ENCODE data around the gene FHAD1. TPM values are rescaled to one million over a fixed set of nuclear protein-coding genes. Genes with fewer than 3 reads are reported as not detected.

Gene FHAD1
- total RNA-seq, 1 experiment from 2014 or later: 1.9 TPM

GRCh38 chr1:15425958-15426357 lies 178.9 kb downstream of the FHAD1 start:
- no peak overlapping the region for H2BK15ac ChIP-seq (ENCODE audit: low read depth, low read length)
- H4K91ac ChIP-seq (ENCODE audit: insufficient read length, low read depth, low read length): no peak overlapping the region
- no peak overlapping the region for H2BK5ac ChIP-seq (ENCODE audit: insufficient read length, low read length)
- Mint-ChIP-seq H3K27ac (peak overlapping the region; percentile 6 to 88 (median 78); a peak in 4 of 7 replicates), H3K27me3 (ENCODE audit: low read depth) (peaks cover 2% of the 10 kb centered on the region; the same call in 1 of the 2 replicates), H3K4me3 (no peak overlapping the region), H3K9me3 (peaks cover 1 to 3% of the 10 kb centered on the region in 2 experiments), H3K36me3 (ENCODE audit: insufficient read depth in 1 of 3, low read depth in 3 of 3) (peaks cover 1 to 7% (median 6%) of the 10 kb centered on the region in 3 experiments; a peak in 6 of 7 replicates), H3K4me1 (peaks cover 8 to 12% of the 10 kb centered on the region in 2 experiments)
- H3K4ac ChIP-seq (ENCODE audit: low read depth, low read length): no peak overlapping the region
- no peaks in the 10 kb centered on the region for H3K79me2 ChIP-seq (ENCODE audit: insufficient read depth, low read length)
- no peak overlapping the region for H2AFZ ChIP-seq (ENCODE audit: low read length)
- H2BK20ac ChIP-seq (ENCODE audit: low read depth, low read length, poor library complexity, severe bottlenecking): no peak overlapping the region
- H3K18ac ChIP-seq (ENCODE audit: insufficient read length, low read depth, low read length): no peak overlapping the region
- no peaks in the 10 kb centered on the region for H3K4me1 ChIP-seq (ENCODE audit: insufficient read depth, low read length)
- H3K14ac ChIP-seq (ENCODE audit: insufficient read depth, low read length): no peak overlapping the region
- no peak overlapping the region for H4K5ac ChIP-seq (ENCODE audit: insufficient read length, low read depth, low read length)
- no peaks in the 10 kb centered on the region for H3K27me3 ChIP-seq (ENCODE audit: insufficient read depth, low read length)
- no peak overlapping the region for H2BK12ac ChIP-seq (ENCODE audit: insufficient read length, low read depth, low read length)
- H2BK120ac ChIP-seq (ENCODE audit: low read depth, low read length, poor library complexity, severe bottlenecking): no peak overlapping the region
- no peak overlapping the region for H2AK5ac ChIP-seq (ENCODE audit: insufficient read length, low read length)
- TF ChIP-seq CTCF (conservative IDR thresholded peaks at IDR 0.05): no peak
- H4K20me1 ChIP-seq (ENCODE audit: control insufficient read depth, insufficient read depth, insufficient read length): no peaks in the 10 kb centered on the region
- H3K9ac ChIP-seq (ENCODE audit: extremely low read depth, insufficient read length, low read length): no peak overlapping the region
- WGBS (ENCODE audit: extremely low coverage, insufficient read length, low lambda C conversion rate): no CpG with 5 or more reads among the region's 6 CpGs
- no peak overlapping the region for H3K23ac ChIP-seq (ENCODE audit: insufficient read length, low read depth, low read length)
- no peaks in the 10 kb centered on the region for H3K9me3 ChIP-seq (ENCODE audit: control insufficient read depth, low read depth, low read length)
- no peak overlapping the region for H3K27ac ChIP-seq (ENCODE audit: insufficient read length, low read depth, low read length)
- H3K79me1 ChIP-seq (ENCODE audit: insufficient read depth, low read depth, low read length, poor library complexity, severe bottlenecking): no peaks in the 10 kb centered on the region
- H4K8ac ChIP-seq (replicated peaks; ENCODE audit: insufficient read length, low read depth, low read length): no peak overlapping the region
- no peak overlapping the region for H3K56ac ChIP-seq (ENCODE audit: insufficient read length, low read depth, low read length)
- DNase-seq: no peak
- H3K4me2 ChIP-seq (ENCODE audit: insufficient read depth, insufficient read length, low read length): no peak overlapping the region
- H3T11ph ChIP-seq (ENCODE audit: low read length): no peak overlapping the region
- no peaks in the 10 kb centered on the region for H3K23me2 ChIP-seq (ENCODE audit: insufficient read length, low read depth, low read length, poor library complexity, severe bottlenecking)
